ENCODE data around the gene GSG1L2. TPM values are rescaled to one million over a fixed set of nuclear protein-coding genes. Genes with fewer than 3 reads are reported as not detected.

The GSG1L2 gene
- polyA plus RNA-seq (2013, experiment 1 of 2): not detected
- polyA plus RNA-seq (2013, experiment 2 of 2): not detected

- 74 to 87% methylated on average over 8 to 12 of the region's 15 CpGs for WGBS, 2 experiments (ENCODE audit: insufficient coverage in 2 of 2)
- no peaks in the 10 kb centered on the region for H3K4me1 ChIP-seq (ENCODE audit: control insufficient read depth, insufficient read depth, low read length, poor library complexity, severe bottlenecking)
- H3K27ac ChIP-seq (ENCODE audit: low read depth, low read length, severe bottlenecking): no peak within 1 kb of the TSS
- no peaks in the 10 kb centered on the region for H3K9me3 ChIP-seq (ENCODE audit: control insufficient read depth, low read length)
- H3K36me3 ChIP-seq (ENCODE audit: control insufficient read depth, insufficient read depth, low read length): no peaks in the 10 kb centered on the region
- no peak within 1 kb of the TSS for H3K4me3 ChIP-seq (ENCODE audit: extremely low read depth, insufficient read depth, low read length, poor library complexity, severe bottlenecking)
These were observed at the start of gene GSG1L2 for GRCh38 chr17:9821921-9822320. GSG1L2 (minus strand) TSS chr17:9822079; CDS start chr17:9822071, 8 bp downstream.

GRCh38 chr17:9868552-9868951 lies 46.7 kb upstream of the GSG1L2 start:
- Histone ChIP-seq H3K4me3 (ENCODE audit: extremely low read depth, insufficient read depth, low read length, poor library complexity, severe bottlenecking) (no peak overlapping the region), H3K4me1 (ENCODE audit: control insufficient read depth, insufficient read depth, low read length, poor library complexity, severe bottlenecking) (no peaks in the 10 kb centered on the region), H3K27ac (ENCODE audit: low read depth, low read length, severe bottlenecking) (no peak overlapping the region), H3K36me3 (ENCODE audit: control insufficient read depth, insufficient read depth, low read length) (no peaks in the 10 kb centered on the region), H3K9me3 (ENCODE audit: control insufficient read depth, low read length) (no peaks in the 10 kb centered on the region)
- 77 to 80% methylated on average over 1 to 2 of the region's 3 CpGs for WGBS, 2 experiments (ENCODE audit: insufficient coverage in 2 of 2)

GRCh38 chr17:9865586-9865985 lies 43.7 kb upstream of the GSG1L2 start:
- WGBS, 2 experiments (ENCODE audit: insufficient coverage in 2 of 2): 40 to 100% methylated on average over 1 of the region's 1 CpG
- no peaks in the 10 kb centered on the region for H3K4me1 ChIP-seq (ENCODE audit: control insufficient read depth, insufficient read depth, low read length, poor library complexity, severe bottlenecking)

GRCh38 chr17:9862949-9863348 lies 41.1 kb upstream of the GSG1L2 start:
- Histone ChIP-seq H3K4me3 (ENCODE audit: extremely low read depth, insufficient read depth, low read length, poor library complexity, severe bottlenecking) (no peak overlapping the region), H3K9me3 (ENCODE audit: control insufficient read depth, low read length) (peaks cover 5% of the 10 kb centered on the region), H3K27ac (ENCODE audit: low read depth, low read length, severe bottlenecking) (no peak overlapping the region), H3K36me3 (ENCODE audit: control insufficient read depth, insufficient read depth, low read length) (no peaks in the 10 kb centered on the region), H3K4me1 (ENCODE audit: control insufficient read depth, insufficient read depth, low read length, poor library complexity, severe bottlenecking) (no peaks in the 10 kb centered on the region)
- 80 to 100% methylated on average over 2 to 3 of the region's 4 CpGs for WGBS, 2 experiments (ENCODE audit: insufficient coverage in 2 of 2)

More at GRCh38 chr17:9865586-9865985, 43.7 kb upstream of the GSG1L2 start:
- Histone ChIP-seq H3K27ac (ENCODE audit: low read depth, low read length, severe bottlenecking) (no peak overlapping the region), H3K4me3 (ENCODE audit: extremely low read depth, insufficient read depth, low read length, poor library complexity, severe bottlenecking) (no peak overlapping the region), H3K36me3 (ENCODE audit: control insufficient read depth, insufficient read depth, low read length) (no peaks in the 10 kb centered on the region), H3K9me3 (ENCODE audit: control insufficient read depth, low read length) (no peaks in the 10 kb centered on the region)

GRCh38 chr17:9862220-9862619 lies 40.3 kb upstream of the GSG1L2 start:
- H3K36me3 ChIP-seq (ENCODE audit: control insufficient read depth, insufficient read depth, low read length): no peaks in the 10 kb centered on the region
- no peak overlapping the region for H3K4me3 ChIP-seq (ENCODE audit: extremely low read depth, insufficient read depth, low read length, poor library complexity, severe bottlenecking)
- H3K27ac ChIP-seq (ENCODE audit: low read depth, low read length, severe bottlenecking): no peak overlapping the region
- peaks cover 5% of the 10 kb centered on the region for H3K9me3 ChIP-seq (ENCODE audit: control insufficient read depth, low read length)
- WGBS, 2 experiments (ENCODE audit: insufficient coverage in 2 of 2): no CpG with 5 or more reads among the region's 1 CpG
- H3K4me1 ChIP-seq (ENCODE audit: control insufficient read depth, insufficient read depth, low read length, poor library complexity, severe bottlenecking): no peaks in the 10 kb centered on the region

GRCh38 chr17:9860851-9861250 lies 39.0 kb upstream of the GSG1L2 start:
- 75 to 90% methylated on average over 2 to 4 of the region's 7 CpGs for WGBS, 2 experiments (ENCODE audit: insufficient coverage in 2 of 2)
- no peaks in the 10 kb centered on the region for H3K36me3 ChIP-seq (ENCODE audit: control insufficient read depth, insufficient read depth, low read length)
- H3K9me3 ChIP-seq (ENCODE audit: control insufficient read depth, low read length): peaks cover 5% of the 10 kb centered on the region
- H3K4me3 ChIP-seq (ENCODE audit: extremely low read depth, insufficient read depth, low read length, poor library complexity, severe bottlenecking): no peak overlapping the region
- H3K4me1 ChIP-seq (ENCODE audit: control insufficient read depth, insufficient read depth, low read length, poor library complexity, severe bottlenecking): no peaks in the 10 kb centered on the region
- no peak overlapping the region for H3K27ac ChIP-seq (ENCODE audit: low read depth, low read length, severe bottlenecking)

GRCh38 chr17:9859781-9860180 lies 37.9 kb upstream of the GSG1L2 start:
- no peaks in the 10 kb centered on the region for H3K4me1 ChIP-seq (ENCODE audit: control insufficient read depth, insufficient read depth, low read length, poor library complexity, severe bottlenecking)
- H3K36me3 ChIP-seq (ENCODE audit: control insufficient read depth, insufficient read depth, low read length): no peaks in the 10 kb centered on the region
- WGBS, 2 experiments (ENCODE audit: insufficient coverage in 2 of 2): 90 to 97% methylated on average over 3 to 4 of the region's 5 CpGs
- peaks cover 5% of the 10 kb centered on the region for H3K9me3 ChIP-seq (ENCODE audit: control insufficient read depth, low read length)
- no peak overlapping the region for H3K4me3 ChIP-seq (ENCODE audit: extremely low read depth, insufficient read depth, low read length, poor library complexity, severe bottlenecking)
- H3K27ac ChIP-seq (ENCODE audit: low read depth, low read length, severe bottlenecking): no peak overlapping the region

GRCh38 chr17:9855036-9855435 lies 33.2 kb upstream of the GSG1L2 start:
- H3K9me3 ChIP-seq (ENCODE audit: control insufficient read depth, low read length): peaks cover under 1% of the 10 kb centered on the region
- WGBS, 2 experiments (ENCODE audit: insufficient coverage in 2 of 2): 82% methylated on average over 4 of the region's 4 CpGs; no CpG with 5 or more reads in 1 of the 2 experiments
- no peaks in the 10 kb centered on the region for H3K36me3 ChIP-seq (ENCODE audit: control insufficient read depth, insufficient read depth, low read length)
- H3K4me1 ChIP-seq (ENCODE audit: control insufficient read depth, insufficient read depth, low read length, poor library complexity, severe bottlenecking): no peaks in the 10 kb centered on the region
- no peak overlapping the region for H3K27ac ChIP-seq (ENCODE audit: low read depth, low read length, severe bottlenecking)
- no peak overlapping the region for H3K4me3 ChIP-seq (ENCODE audit: extremely low read depth, insufficient read depth, low read length, poor library complexity, severe bottlenecking)

- 80% methylated on average over 1 of the region's 5 CpGs; no CpG with 5 or more reads in 1 of the 2 experiments for WGBS, 2 experiments (ENCODE audit: insufficient coverage in 2 of 2)
- H3K4me1 ChIP-seq (ENCODE audit: control insufficient read depth, insufficient read depth, low read length, poor library complexity, severe bottlenecking): no peaks in the 10 kb centered on the region
- H3K4me3 ChIP-seq (ENCODE audit: extremely low read depth, insufficient read depth, low read length, poor library complexity, severe bottlenecking): no peak overlapping the region
- H3K27ac ChIP-seq (ENCODE audit: low read depth, low read length, severe bottlenecking): no peak overlapping the region
- no peaks in the 10 kb centered on the region for H3K9me3 ChIP-seq (ENCODE audit: control insufficient read depth, low read length)
- H3K36me3 ChIP-seq (ENCODE audit: control insufficient read depth, insufficient read depth, low read length): no peaks in the 10 kb centered on the region
These were observed 32.4 kb upstream of the GSG1L2 start for GRCh38 chr17:9854255-9854654.

- Histone ChIP-seq H3K36me3 (ENCODE audit: control insufficient read depth, insufficient read depth, low read length) (no peaks in the 10 kb centered on the region), H3K9me3 (ENCODE audit: control insufficient read depth, low read length) (no peaks in the 10 kb centered on the region), H3K4me1 (ENCODE audit: control insufficient read depth, insufficient read depth, low read length, poor library complexity, severe bottlenecking) (no peaks in the 10 kb centered on the region), H3K4me3 (ENCODE audit: extremely low read depth, insufficient read depth, low read length, poor library complexity, severe bottlenecking) (no peak overlapping the region), H3K27ac (ENCODE audit: low read depth, low read length, severe bottlenecking) (no peak overlapping the region)
- 91 to 95% methylated on average over 4 to 5 of the region's 5 CpGs for WGBS, 2 experiments (ENCODE audit: insufficient coverage in 2 of 2)
These were observed 28.3 kb upstream of the GSG1L2 start for GRCh38 chr17:9850151-9850550.

- 96 to 100% methylated on average over 2 to 3 of the region's 4 CpGs for WGBS, 2 experiments (ENCODE audit: insufficient coverage in 2 of 2)
- Histone ChIP-seq H3K27ac (ENCODE audit: low read depth, low read length, severe bottlenecking) (no peak overlapping the region), H3K4me1 (ENCODE audit: control insufficient read depth, insufficient read depth, low read length, poor library complexity, severe bottlenecking) (no peaks in the 10 kb centered on the region)
These were observed 23.4 kb upstream of the GSG1L2 start for GRCh38 chr17:9845306-9845705.

More at GRCh38 chr17:9845306-9845705, 23.4 kb upstream of the GSG1L2 start:
- Histone ChIP-seq H3K9me3 (ENCODE audit: control insufficient read depth, low read length) (no peaks in the 10 kb centered on the region), H3K36me3 (ENCODE audit: control insufficient read depth, insufficient read depth, low read length) (no peaks in the 10 kb centered on the region), H3K4me3 (ENCODE audit: extremely low read depth, insufficient read depth, low read length, poor library complexity, severe bottlenecking) (no peak overlapping the region)
